ENCODE measurements around the gene KIF6.

Gene KIF6

GRCh38 chr6:39724787-39725631 is at the start of gene KIF6:
KIF6 (minus strand) TSS chr6:39725408; CDS start chr6:39725310, 98 bp downstream.
- in situ Hi-C loops (cut with HindIII; ENCODE audit: low sequenced_read_pairs), result no loop called here
- DNase-seq (ENCODE audit: low read depth), result peak; percentile 77
- peak within 1 kb of the TSS; percentile 79 for H3K4me3 ChIP-seq (ENCODE audit: low read depth, low read length)

GRCh38 chr6:39773782-39774181 is 48.6 kb upstream of the KIF6 start:
- TF ChIP-seq CTCF (IDR thresholded peaks at IDR 0.05; ENCODE audit: low read depth, low read length, missing control alignments), result no peak
- no peak for DNase-seq (ENCODE audit: low read depth)
- no peak overlapping the region for H3K4me3 ChIP-seq (ENCODE audit: low read depth, low read length)
- in situ Hi-C loops (cut with HindIII; ENCODE audit: low sequenced_read_pairs), result no loop called here

More at GRCh38 chr6:39724787-39725631, at the start of gene KIF6:
- TF ChIP-seq CTCF (IDR thresholded peaks at IDR 0.05; ENCODE audit: low read depth, low read length, missing control alignments), result no peak

- no peak overlapping the region for H3K4me3 ChIP-seq (ENCODE audit: low read depth, low read length)
- in situ Hi-C loops (cut with HindIII; ENCODE audit: low sequenced_read_pairs), result no loop called here
- TF ChIP-seq CTCF (IDR thresholded peaks at IDR 0.05; ENCODE audit: low read depth, low read length, missing control alignments), result no peak
- no peak for DNase-seq (ENCODE audit: low read depth)
These were observed 47.5 kb upstream of the KIF6 start for GRCh38 chr6:39772559-39773273.

GRCh38 chr6:39770446-39770845 is 45.2 kb upstream of the KIF6 start:
- no peak for DNase-seq (ENCODE audit: low read depth)
- TF ChIP-seq CTCF (IDR thresholded peaks at IDR 0.05; ENCODE audit: low read depth, low read length, missing control alignments), result no peak
- H3K4me3 ChIP-seq (ENCODE audit: low read depth, low read length), result no peak overlapping the region
- in situ Hi-C loops (cut with HindIII; ENCODE audit: low sequenced_read_pairs), result no loop called here

- in situ Hi-C loops (cut with HindIII; ENCODE audit: low sequenced_read_pairs), result no loop called here
- no peak for DNase-seq (ENCODE audit: low read depth)
- no peak overlapping the region for H3K4me3 ChIP-seq (ENCODE audit: low read depth, low read length)
- no peak for TF ChIP-seq CTCF (IDR thresholded peaks at IDR 0.05; ENCODE audit: low read depth, low read length, missing control alignments)
These were observed 43.8 kb upstream of the KIF6 start for GRCh38 chr6:39769012-39769411.

- no peak overlapping the region for H3K4me3 ChIP-seq (ENCODE audit: low read depth, low read length)
- no peak for TF ChIP-seq CTCF (IDR thresholded peaks at IDR 0.05; ENCODE audit: low read depth, low read length, missing control alignments)
- in situ Hi-C loops (cut with HindIII; ENCODE audit: low sequenced_read_pairs), result no loop called here
- peak; percentile 36 for DNase-seq (ENCODE audit: low read depth)
These were observed 40.4 kb upstream of the KIF6 start for GRCh38 chr6:39765508-39766065.
